HCT116 (cell line): Measurements from ENCODE around the gene KREMEN2. TPM values are rescaled to one million over a fixed set of nuclear protein-coding genes. Genes with fewer than 3 reads are reported as not detected.

Experiments used
- ATAC-seq: fragments of 200-7000 bp; cut with Tn5 transposase; 2 replicates; pipeline ENCODE4 v1.9.1; 2020; ENCODE audit warnings: mild to moderate bottlenecking, moderate library complexity
- BruUV-seq: library from RNA; stranded (reverse); fragments of 400-500 nt; replicated peaks from 2 replicates; lab custom pipeline; 2021; lab: Mats Ljungman, UMichigan
- CTCF ChIA-PET: fragments of 300-600 bp; sonication (Branson Sonifier 250); formaldehyde crosslinking; loops from one replicate; lab custom pipeline; 2021; ENCODE audit warnings: antibody characterized with exemption; lab: Charles Lee
- POLR2A ChIA-PET: fragments of 300-600, 350-600 bp; sonication (Branson Sonifier 250); formaldehyde crosslinking; loops from one replicate; lab custom pipeline; 2021; ENCODE audit warnings: antibody characterized with exemption; lab: Charles Lee
- RAD21 ChIA-PET, 2 experiments: fragments of 300-600 bp; sonication (Branson Sonifier 250); formaldehyde crosslinking; loops; one replicate each; lab custom pipeline; 2023; ENCODE audit warnings: low total read pairs in 2 of 2; ENCODE audit not compliant: uncharacterized antibody in 2 of 2, unreplicated experiment in 2 of 2, low non-redundant PET in 1 of 2; lab: Charles Lee
- DNase-seq: peaks from one replicate; pipeline ENCODE4 v3.0.0-alpha.2; 2010; ENCODE audit warnings: low read depth, low spot score
- H2AFZ ChIP-seq: fragments of 200-600 bp; shearing (Covaris generic), sonication (generic); 2 replicates; pipeline ENCODE4 v1.6.1; 2017; ENCODE audit warnings: low read depth, mixed run types, mixed read lengths, antibody characterized with exemption, low read length; ENCODE audit not compliant: poor library complexity, severe bottlenecking
- H3K27ac ChIP-seq: 2 replicates; pipeline ENCODE4 v1.5.1; 2012; ENCODE audit warnings: low read depth, low read length
- H3K27me3 ChIP-seq: fragments of 200-600 bp; sonication (generic); 2 replicates; pipeline ENCODE4 v1.6.1; 2016; ENCODE audit warnings: mixed run types, low read length, mixed read lengths; ENCODE audit not compliant: insufficient read depth
- H3K36me3 ChIP-seq, 2 experiments: fragments of 200-500 bp in 1 of 2; fragments of 200-600 bp in 1 of 2; sonication (Bioruptor generic) in 1 of 2; sonication (generic) in 1 of 2; 2 replicates each; pipeline versions ENCODE4 v1.5.1 to v1.6.1; 2014 to 2016; ENCODE audit warnings: low read length in 2 of 2, inconsistent platforms in 1 of 2, mixed read lengths in 1 of 2, mixed run types in 1 of 2; ENCODE audit not compliant: insufficient read depth in 2 of 2, control insufficient read depth in 1 of 2
- H3K4me1 ChIP-seq, 2 experiments: fragments of 200-600 bp in 1 of 2; sonication (generic) in 1 of 2; 2 replicates each; pipeline versions ENCODE4 v1.5.1 to v1.6.1; 2012 to 2017; ENCODE audit warnings: low read length in 2 of 2, inconsistent platforms in 1 of 2, mild to moderate bottlenecking in 1 of 2, mixed read lengths in 1 of 2, mixed run types in 1 of 2, moderate library complexity in 1 of 2; ENCODE audit not compliant: insufficient read depth in 2 of 2, control insufficient read depth in 1 of 2
- H3K4me2 ChIP-seq: fragments of 200-600 bp; sonication (generic); 2 replicates; pipeline ENCODE4 v1.6.1; 2017; ENCODE audit warnings: mixed run types, low read length, mixed read lengths
- H3K4me3 ChIP-seq, 2 experiments: fragments of 200-600 bp in 1 of 2; sonication (generic) in 1 of 2; replicated peaks in 1 of 2; 2 replicates each; pipeline ENCODE4 v1.5.1; 2011 to 2016; ENCODE audit warnings: low read length in 2 of 2, control low read depth in 1 of 2, low read depth in 1 of 2, mild to moderate bottlenecking in 1 of 2, mixed read lengths in 1 of 2, mixed run types in 1 of 2
- H3K79me2 ChIP-seq: fragments of 200-600 bp; sonication (generic); 2 replicates; pipeline ENCODE4 v1.6.1; 2017; ENCODE audit warnings: mild to moderate bottlenecking, mixed run types, low read length, moderate library complexity, mixed read lengths; ENCODE audit not compliant: insufficient read depth
- H3K9ac ChIP-seq: fragments of 200-600 bp; sonication (generic); 2 replicates; pipeline ENCODE4 v1.6.1; 2016; ENCODE audit warnings: low read length, mixed read lengths
- H3K9me2 ChIP-seq: fragments of 200-600 bp; sonication (generic), shearing (Covaris generic); 2 replicates; pipeline ENCODE4 v1.6.1; 2017; ENCODE audit warnings: mixed run types, mild to moderate bottlenecking, moderate library complexity; ENCODE audit not compliant: insufficient read depth
- H3K9me3 ChIP-seq, 2 experiments: fragments of 200-500 bp in 1 of 2; fragments of 200-600 bp in 1 of 2; sonication (Bioruptor generic) in 1 of 2; sonication (generic) in 1 of 2; 2 replicates each; pipeline ENCODE4 v1.6.1; 2014 to 2017; ENCODE audit warnings: low read length in 2 of 2, mixed read lengths in 2 of 2, inconsistent platforms in 1 of 2, low read depth in 1 of 2, mild to moderate bottlenecking in 1 of 2, mixed run types in 1 of 2, moderate library complexity in 1 of 2; ENCODE audit not compliant: control insufficient read depth in 1 of 2, insufficient read depth in 1 of 2
- H4K20me1 ChIP-seq: fragments of 200-600 bp; sonication (generic), shearing (Covaris generic); 2 replicates; pipeline ENCODE4 v1.6.1; 2017; ENCODE audit warnings: mixed run types, mild to moderate bottlenecking, moderate library complexity; ENCODE audit not compliant: insufficient read depth
- ELF1 ChIP-seq: IDR thresholded peaks from 2 replicates; pipeline ENCODE4 v1.6.1; 2012; ENCODE audit warnings: low read depth, borderline replicate concordance
- EZH2 ChIP-seq: fragments of 200-600 bp; sonication (generic); IDR thresholded peaks from 2 replicates; pipeline ENCODE4 v1.6.1; 2017; ENCODE audit warnings: antibody characterized with exemption, mixed run types
- FOSL1 ChIP-seq: IDR thresholded peaks from 2 replicates; pipeline ENCODE4 v1.6.1; 2012; ENCODE audit warnings: low read depth
- SIN3A ChIP-seq: IDR thresholded peaks from 2 replicates; pipeline ENCODE4 v1.6.1; 2012; ENCODE audit warnings: low read depth
- YY1 ChIP-seq: IDR thresholded peaks from 2 replicates; pipeline ENCODE4 v1.6.1; 2011; ENCODE audit warnings: low read length, low read depth, moderate library complexity, mild to moderate bottlenecking; ENCODE audit not compliant: insufficient replicate concordance; ENCODE audit errors: extremely low read depth
- ZNF274 ChIP-seq: fragments of 200-500 bp; sonication (Bioruptor generic); IDR thresholded peaks from 2 replicates; pipeline ENCODE4 v1.6.1; 2014; ENCODE audit warnings: mild to moderate bottlenecking, low read depth, low read length, inconsistent platforms
- intact Hi-C: fragments of 100-400 bp; cut with micrococcal nuclease; formaldehyde crosslinking; loops from 2 replicates; pipeline ENCODE4 v1.10.0; 2022
- total RNA-seq: library from RNA; stranded (reverse); gene quantifications from one replicate; pipeline ENCODE4 v1.2.1, GENCODE V29; 2021; ENCODE audit not compliant: unreplicated experiment
- TF ChIP-seq, protein P1 (sequence below): IDR thresholded peaks from 2 replicates; pipeline ENCODE4 v1.6.1; 2012; ENCODE audit warnings: low read depth

The KREMEN2 gene
- total RNA-seq, 1 experiment from 2014 or later = 14.1 TPM

DNA sequence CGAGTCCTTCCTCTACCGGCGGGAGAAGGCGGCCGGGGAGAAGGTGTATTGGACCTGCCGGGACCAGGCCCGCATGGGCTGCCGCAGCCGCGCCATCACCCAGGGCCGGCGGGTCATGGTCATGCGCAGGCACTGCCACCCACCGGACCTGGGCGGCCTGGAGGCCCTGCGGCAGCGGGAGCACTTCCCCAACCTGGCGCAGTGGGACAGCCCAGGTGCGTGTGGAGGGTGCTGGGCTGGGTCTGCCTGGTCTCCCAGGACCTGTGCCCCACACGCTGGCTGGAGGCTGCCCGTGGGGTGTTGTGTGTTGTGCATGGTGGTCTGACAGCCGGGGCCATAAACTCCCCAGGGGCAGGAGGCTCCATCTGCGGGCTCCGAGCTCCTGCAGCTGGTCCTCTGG, 26.9 kb upstream of the KREMEN2 start:
- intact Hi-C loops = no loop called here
- Histone ChIP-seq H3K9me2 (no peaks in the 10 kb centered on the region), H2AFZ (no peak overlapping the region), H3K79me2 (no peaks in the 10 kb centered on the region), H4K20me1 (no peaks in the 10 kb centered on the region), H3K9me3 (no peaks in the 10 kb centered on the region), H3K36me3 (peaks cover 16% of the 10 kb centered on the region in 2 experiments; a peak in 3 of 4 replicates), H3K4me3 (no peak overlapping the region), H3K4me1 (no peaks in the 10 kb centered on the region), H3K9ac (no peak overlapping the region)
- ChIA-PET CTCF (no interaction called here), RAD21 (no interaction called here), POLR2A (no interaction called here)
- ATAC-seq (no peak), DNase-seq (no peak)
- no TSS peak for BruUV-seq
- TF ChIP-seq, protein P1, sequence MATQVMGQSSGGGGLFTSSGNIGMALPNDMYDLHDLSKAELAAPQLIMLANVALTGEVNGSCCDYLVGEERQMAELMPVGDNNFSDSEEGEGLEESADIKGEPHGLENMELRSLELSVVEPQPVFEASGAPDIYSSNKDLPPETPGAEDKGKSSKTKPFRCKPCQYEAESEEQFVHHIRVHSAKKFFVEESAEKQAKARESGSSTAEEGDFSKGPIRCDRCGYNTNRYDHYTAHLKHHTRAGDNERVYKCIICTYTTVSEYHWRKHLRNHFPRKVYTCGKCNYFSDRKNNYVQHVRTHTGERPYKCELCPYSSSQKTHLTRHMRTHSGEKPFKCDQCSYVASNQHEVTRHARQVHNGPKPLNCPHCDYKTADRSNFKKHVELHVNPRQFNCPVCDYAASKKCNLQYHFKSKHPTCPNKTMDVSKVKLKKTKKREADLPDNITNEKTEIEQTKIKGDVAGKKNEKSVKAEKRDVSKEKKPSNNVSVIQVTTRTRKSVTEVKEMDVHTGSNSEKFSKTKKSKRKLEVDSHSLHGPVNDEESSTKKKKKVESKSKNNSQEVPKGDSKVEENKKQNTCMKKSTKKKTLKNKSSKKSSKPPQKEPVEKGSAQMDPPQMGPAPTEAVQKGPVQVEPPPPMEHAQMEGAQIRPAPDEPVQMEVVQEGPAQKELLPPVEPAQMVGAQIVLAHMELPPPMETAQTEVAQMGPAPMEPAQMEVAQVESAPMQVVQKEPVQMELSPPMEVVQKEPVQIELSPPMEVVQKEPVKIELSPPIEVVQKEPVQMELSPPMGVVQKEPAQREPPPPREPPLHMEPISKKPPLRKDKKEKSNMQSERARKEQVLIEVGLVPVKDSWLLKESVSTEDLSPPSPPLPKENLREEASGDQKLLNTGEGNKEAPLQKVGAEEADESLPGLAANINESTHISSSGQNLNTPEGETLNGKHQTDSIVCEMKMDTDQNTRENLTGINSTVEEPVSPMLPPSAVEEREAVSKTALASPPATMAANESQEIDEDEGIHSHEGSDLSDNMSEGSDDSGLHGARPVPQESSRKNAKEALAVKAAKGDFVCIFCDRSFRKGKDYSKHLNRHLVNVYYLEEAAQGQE = no peak
- TF ChIP-seq FOSL1 = no peak
- no peak for TF ChIP-seq SIN3A
- no peak for TF ChIP-seq EZH2
- TF ChIP-seq ELF1 = no peak
- no peak for TF ChIP-seq ZNF274
- TF ChIP-seq YY1 = no peak
- TF ChIP-seq, all 23 proteins: peak for 0
- H3K4me2 ChIP-seq = no peak overlapping the region
- H3K27me3 ChIP-seq = no peaks in the 10 kb centered on the region
- no peak overlapping the region for H3K27ac ChIP-seq
